Activated naive CD4-positive, alpha-beta T cell (primary cell): ENCODE results near the gene KLK2.
"Not testable (repeated sequence)": the region's sequence is repeated elsewhere in the genome, so short reads cannot be mapped to it uniquely, and the experiment has no call there.

Experiments used
- DNase-seq, 4 experiments: peaks; one replicate each; lab custom pipeline; 2025; lab: John Stamatoyannopoulos, UW

Gene KLK2

GRCh38 chr19:50894478-50895356 is 21.5 kb downstream of the KLK2 start:
- DNase-seq, result no peak

- not testable (repeated sequence) for DNase-seq
Observed at GRCh38 chr19:50896089-50896590, 22.9 kb downstream of the KLK2 start.

- DNase-seq, result no peak
Observed at GRCh38 chr19:50896591-50897190, 23.5 kb downstream of the KLK2 start.

GRCh38 chr19:50897191-50897607 is 24.0 kb downstream of the KLK2 start:
- no peak for DNase-seq

GRCh38 chr19:50897612-50898011 is 24.4 kb downstream of the KLK2 start:
- no peak for DNase-seq

- DNase-seq, result no peak
Observed at GRCh38 chr19:50898018-50898417, 24.8 kb downstream of the KLK2 start.

- DNase-seq, result no peak
Observed at GRCh38 chr19:50899569-50899968, 26.3 kb downstream of the KLK2 start.

GRCh38 chr19:50902640-50903039 is 29.4 kb downstream of the KLK2 start:
- DNase-seq, result no peak

- no peak for DNase-seq
Observed at GRCh38 chr19:50906217-50906616, 33.0 kb downstream of the KLK2 start.

- DNase-seq, result no peak
Observed at GRCh38 chr19:50908336-50908735, 35.1 kb downstream of the KLK2 start.

- DNase-seq, result no peak
Observed at GRCh38 chr19:50909240-50910070, 36.2 kb downstream of the KLK2 start.

GRCh38 chr19:50910722-50911121 is 37.5 kb downstream of the KLK2 start:
- DNase-seq, result no peak

- DNase-seq, result no peak
Observed at GRCh38 chr19:50911206-50912101, 38.2 kb downstream of the KLK2 start, which contains the start of gene KLK4. KLK4 (minus strand) TSS chr19:50911395; CDS start chr19:50910738, 657 bp downstream.

GRCh38 chr19:50912102-50912599 is 38.9 kb downstream of the KLK2 start:
- no peak for DNase-seq

GRCh38 chr19:50912727-50913716 is 39.8 kb downstream of the KLK2 start:
- no peak for DNase-seq

GRCh38 chr19:50916069-50916468 is 42.8 kb downstream of the KLK2 start:
- DNase-seq, result no peak

- DNase-seq, result no peak
Observed at GRCh38 chr19:50921426-50922316, 48.4 kb downstream of the KLK2 start.

- DNase-seq, result peak; percentile 24 to 52 (median 36)
Observed at GRCh38 chr19:50922317-50922853, 49.1 kb downstream of the KLK2 start.
